ENCODE measurements around the gene ACBD5. TPM values are rescaled to one million over a fixed set of nuclear protein-coding genes. Genes with fewer than 3 reads are reported as not detected.
"Not testable (repeated sequence)": the region's sequence is repeated elsewhere in the genome, so short reads cannot be mapped to it uniquely, and the experiment has no call there.

Gene ACBD5
- total RNA-seq, 1 experiment from 2014 or later: 20.4 TPM

GRCh38 chr10:27247441-27247840, 6.8 kb upstream of the ACBD5 start:
- no peak overlapping the region for H3K4me3 ChIP-seq
- H3K9me3 ChIP-seq (replicated peaks): no peaks in the 10 kb centered on the region
- H3K27ac ChIP-seq: no peak overlapping the region
- no peaks in the 10 kb centered on the region for H3K36me3 ChIP-seq
- H3K4me1 ChIP-seq (replicated peaks): peaks cover 9% of the 10 kb centered on the region
- DNase-seq (ENCODE audit: low read depth in 1 of 2, low spot score in 2 of 2): no peak
- 0 out of 2 replicates have a peak, but pooled peaks cover 4% of the 10 kb centered on the region for H3K27me3 ChIP-seq (replicated peaks)

- no peaks in the 10 kb centered on the region for H3K36me3 ChIP-seq
- no peaks in the 10 kb centered on the region for H3K9me3 ChIP-seq (replicated peaks)
- no peak overlapping the region for H3K4me3 ChIP-seq
- H3K27ac ChIP-seq: no peak overlapping the region
- DNase-seq (ENCODE audit: low read depth in 1 of 2, low spot score in 2 of 2): no peak
- H3K27me3 ChIP-seq (replicated peaks): 0 out of 2 replicates have a peak, but pooled peaks cover 4% of the 10 kb centered on the region
- H3K4me1 ChIP-seq (replicated peaks): peaks cover 9% of the 10 kb centered on the region
Measured at GRCh38 chr10:27247006-27247405, 6.4 kb upstream of the ACBD5 start.

DNA sequence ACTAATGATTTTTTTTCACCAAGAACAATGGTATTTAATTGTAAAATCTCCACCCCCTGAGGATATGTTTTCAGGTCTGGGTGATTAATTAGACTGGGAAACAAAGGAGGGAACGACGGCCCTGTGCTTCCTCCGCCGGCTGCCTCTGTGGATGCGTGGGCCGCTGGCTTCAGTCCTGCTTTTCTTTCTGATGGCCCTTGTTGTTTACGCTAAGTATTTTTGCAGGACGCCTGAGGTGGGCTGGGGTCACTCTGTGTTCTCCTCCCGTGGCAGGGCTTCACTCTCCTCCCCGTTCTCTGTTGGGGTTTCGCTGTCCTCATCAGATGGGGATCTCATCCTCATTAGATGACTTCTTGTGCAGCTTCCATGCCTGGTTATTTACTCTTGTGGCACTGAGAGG, 5.2 kb upstream of the ACBD5 start:
- no peak overlapping the region for H3K4me3 ChIP-seq
- H3K36me3 ChIP-seq: no peaks in the 10 kb centered on the region
- H3K27ac ChIP-seq: no peak overlapping the region
- peaks cover 18% of the 10 kb centered on the region for H3K4me1 ChIP-seq (replicated peaks)
- no peak for DNase-seq (ENCODE audit: low read depth in 1 of 2, low spot score in 2 of 2)
- H3K9me3 ChIP-seq (replicated peaks): no peaks in the 10 kb centered on the region
- 0 out of 2 replicates have a peak, but pooled peaks cover 4% of the 10 kb centered on the region for H3K27me3 ChIP-seq (replicated peaks)

- 0 out of 2 replicates have a peak, but pooled peaks cover 5% of the 10 kb centered on the region for H3K36me3 ChIP-seq
- H3K27ac ChIP-seq: no peak overlapping the region
- peaks cover 19% of the 10 kb centered on the region for H3K4me1 ChIP-seq (replicated peaks)
- 0 out of 2 replicates have a peak, but pooled peaks cover 4% of the 10 kb centered on the region for H3K27me3 ChIP-seq (replicated peaks)
- no peaks in the 10 kb centered on the region for H3K9me3 ChIP-seq (replicated peaks)
- no peak overlapping the region for H3K4me3 ChIP-seq
- no peak for DNase-seq (ENCODE audit: low read depth in 1 of 2, low spot score in 2 of 2)
Measured at GRCh38 chr10:27244976-27245375, 4.4 kb upstream of the ACBD5 start.

- H3K27ac ChIP-seq: no peak overlapping the region
Measured at GRCh38 chr10:27242951-27243551, 2.5 kb upstream of the ACBD5 start.

GRCh38 chr10:27242473-27242950, 1.9 kb upstream of the ACBD5 start:
- Histone ChIP-seq H3K4me3 (peak overlapping the region; percentile 75), H3K4me1 (replicated peaks) (peaks cover 19% of the 10 kb centered on the region), H3K27me3 (replicated peaks) (no peaks in the 10 kb centered on the region), H3K36me3 (0 out of 2 replicates have a peak, but pooled peaks cover 5% of the 10 kb centered on the region), H3K27ac (peak overlapping the region; percentile 86), H3K9me3 (replicated peaks) (no peaks in the 10 kb centered on the region)
- DNase-seq (ENCODE audit: low read depth in 1 of 2, low spot score in 2 of 2): no peak

More at GRCh38 chr10:27242951-27243551, 2.5 kb upstream of the ACBD5 start:
- Histone ChIP-seq H3K4me1 (replicated peaks) (peaks cover 19% of the 10 kb centered on the region), H3K27me3 (replicated peaks) (0 out of 2 replicates have a peak, but pooled peaks cover under 1% of the 10 kb centered on the region), H3K36me3 (0 out of 2 replicates have a peak, but pooled peaks cover 5% of the 10 kb centered on the region), H3K9me3 (replicated peaks) (no peaks in the 10 kb centered on the region), H3K4me3 (peak overlapping the region; percentile 75)
- peak in 1 of 2 experiments; percentile 50 for DNase-seq (ENCODE audit: low read depth in 1 of 2, low spot score in 2 of 2)

DNA sequence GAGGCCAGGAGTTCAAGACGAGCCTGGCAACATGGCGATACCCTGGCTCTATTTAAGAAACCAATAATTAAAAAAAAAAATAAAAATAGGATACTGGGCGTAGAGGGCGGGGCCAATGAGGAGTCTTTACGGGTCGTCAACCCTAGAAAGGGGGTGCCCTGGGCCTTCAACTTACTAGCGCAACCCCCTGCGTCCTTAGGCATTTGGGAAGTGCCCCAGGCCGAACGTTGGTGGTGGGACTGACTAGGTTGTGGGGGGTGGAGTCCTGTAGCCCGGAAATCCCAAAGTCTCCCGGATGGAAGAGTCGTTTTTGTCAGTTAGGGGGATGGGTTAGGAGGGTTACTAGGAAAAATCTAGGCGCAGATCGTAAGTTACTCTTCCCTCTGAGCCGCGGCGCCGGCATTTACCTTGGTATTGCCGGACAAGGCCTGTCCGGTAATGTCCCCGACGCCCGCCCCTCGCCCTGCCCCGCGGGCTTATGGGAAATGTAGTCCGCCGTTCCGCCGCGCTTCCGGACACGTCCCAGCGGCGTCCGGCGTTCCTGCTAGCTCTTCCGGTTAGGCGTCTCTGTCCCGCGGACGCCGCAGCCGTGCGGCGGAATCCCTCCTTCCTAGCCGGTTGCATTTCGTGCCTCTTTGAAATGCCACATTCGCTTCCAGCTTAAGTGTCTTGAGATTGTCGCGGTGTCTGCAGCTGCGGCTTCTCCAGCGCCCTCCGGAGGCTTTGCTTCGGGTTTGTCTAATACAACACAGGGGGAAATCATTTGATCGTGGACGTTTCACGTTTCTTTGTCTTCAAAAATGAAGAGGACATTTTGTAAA, 1.3 kb upstream of the ACBD5 start:
- Histone ChIP-seq H3K27ac (peak overlapping the region; percentile 86), H3K4me3 (peak overlapping the region; percentile 75), H3K4me1 (replicated peaks) (peaks cover 19% of the 10 kb centered on the region), H3K36me3 (0 out of 2 replicates have a peak, but pooled peaks cover 5% of the 10 kb centered on the region), H3K27me3 (replicated peaks) (no peaks in the 10 kb centered on the region), H3K9me3 (replicated peaks) (no peaks in the 10 kb centered on the region)
- DNase-seq (ENCODE audit: low read depth in 1 of 2, low spot score in 2 of 2): peak; percentile 91 to 96

GRCh38 chr10:27241010-27241651, 534 bp upstream of the ACBD5 start:
- H3K36me3 ChIP-seq: 0 out of 2 replicates have a peak, but pooled peaks cover 5% of the 10 kb centered on the region
- peak overlapping the region; percentile 86 for H3K27ac ChIP-seq
- no peaks in the 10 kb centered on the region for H3K27me3 ChIP-seq (replicated peaks)
- H3K9me3 ChIP-seq (replicated peaks): no peaks in the 10 kb centered on the region
- peaks cover 19% of the 10 kb centered on the region for H3K4me1 ChIP-seq (replicated peaks)
- H3K4me3 ChIP-seq: peak overlapping the region; percentile 75
- DNase-seq (ENCODE audit: low read depth in 1 of 2, low spot score in 2 of 2): peak in 1 of 2 experiments; percentile 52

DNA sequence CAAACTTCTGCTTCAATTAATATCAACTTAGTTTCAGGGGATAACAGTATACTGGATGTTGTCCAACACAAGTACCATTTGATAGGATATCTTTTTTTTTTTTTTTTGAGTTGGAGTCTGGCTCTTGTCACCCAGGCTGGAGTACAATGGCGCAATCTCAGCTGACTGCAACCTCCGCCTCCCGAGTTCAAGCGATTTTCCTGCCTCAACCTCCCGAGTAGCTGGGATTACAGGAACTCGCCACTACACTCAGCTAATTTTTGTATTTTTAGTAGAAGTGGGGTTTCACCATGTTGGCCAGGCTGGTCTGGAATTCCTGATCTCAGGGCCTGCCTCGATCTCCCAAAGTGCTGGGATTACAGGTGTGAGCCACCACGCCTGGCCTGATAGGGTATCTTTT, 3.1 kb downstream of the ACBD5 start:
- peaks cover 20% of the 10 kb centered on the region for H3K4me1 ChIP-seq (replicated peaks)
- H3K4me3 ChIP-seq; H3K27ac ChIP-seq; DNase-seq (ENCODE audit: low read depth in 1 of 2, low spot score in 2 of 2); H3K27me3 ChIP-seq (replicated peaks); H3K9me3 ChIP-seq (replicated peaks); H3K36me3 ChIP-seq: not testable (repeated sequence)

GRCh38 chr10:27236589-27237128, 3.9 kb downstream of the ACBD5 start:
- peaks cover 19% of the 10 kb centered on the region for H3K4me1 ChIP-seq (replicated peaks)
- DNase-seq (ENCODE audit: low read depth in 1 of 2, low spot score in 2 of 2); H3K27ac ChIP-seq; H3K4me3 ChIP-seq; H3K36me3 ChIP-seq; H3K9me3 ChIP-seq (replicated peaks); H3K27me3 ChIP-seq (replicated peaks): not testable (repeated sequence)

DNA sequence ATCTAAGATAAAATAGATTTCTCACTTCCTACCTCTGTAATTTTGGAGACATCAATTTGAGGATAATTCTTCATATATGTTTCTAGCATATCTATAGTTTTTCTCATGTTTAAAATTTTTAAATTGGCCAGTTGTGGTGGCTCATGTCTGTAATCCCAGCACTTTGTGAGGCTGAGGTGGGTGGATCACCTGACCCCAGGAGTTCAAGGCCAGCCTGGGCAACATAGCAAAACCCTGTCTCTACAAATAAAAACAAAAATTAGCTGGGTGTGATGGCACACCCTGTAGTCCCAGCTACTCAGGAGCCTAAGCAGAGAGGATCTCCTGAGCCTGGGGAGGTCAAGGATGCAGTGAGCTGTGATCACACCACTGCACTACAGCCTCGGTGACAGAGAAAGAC, 4.9 kb downstream of the ACBD5 start:
- no peak for DNase-seq (ENCODE audit: low read depth in 1 of 2, low spot score in 2 of 2)
- H3K9me3 ChIP-seq (replicated peaks): no peaks in the 10 kb centered on the region
- H3K27ac ChIP-seq: no peak overlapping the region
- H3K27me3 ChIP-seq (replicated peaks): no peaks in the 10 kb centered on the region
- no peak overlapping the region for H3K4me3 ChIP-seq
- peaks cover 18% of the 10 kb centered on the region; the same call in 1 of the 2 replicates for H3K36me3 ChIP-seq
- peaks cover 10% of the 10 kb centered on the region for H3K4me1 ChIP-seq (replicated peaks)

- Histone ChIP-seq H3K27ac (no peak overlapping the region), H3K27me3 (replicated peaks) (no peaks in the 10 kb centered on the region), H3K4me3 (no peak overlapping the region), H3K9me3 (replicated peaks) (no peaks in the 10 kb centered on the region), H3K4me1 (replicated peaks) (peaks cover 10% of the 10 kb centered on the region), H3K36me3 (peaks cover 21% of the 10 kb centered on the region)
- DNase-seq (ENCODE audit: low read depth in 1 of 2, low spot score in 2 of 2): no peak
Measured at GRCh38 chr10:27230022-27230421, 10.6 kb downstream of the ACBD5 start.

DNA sequence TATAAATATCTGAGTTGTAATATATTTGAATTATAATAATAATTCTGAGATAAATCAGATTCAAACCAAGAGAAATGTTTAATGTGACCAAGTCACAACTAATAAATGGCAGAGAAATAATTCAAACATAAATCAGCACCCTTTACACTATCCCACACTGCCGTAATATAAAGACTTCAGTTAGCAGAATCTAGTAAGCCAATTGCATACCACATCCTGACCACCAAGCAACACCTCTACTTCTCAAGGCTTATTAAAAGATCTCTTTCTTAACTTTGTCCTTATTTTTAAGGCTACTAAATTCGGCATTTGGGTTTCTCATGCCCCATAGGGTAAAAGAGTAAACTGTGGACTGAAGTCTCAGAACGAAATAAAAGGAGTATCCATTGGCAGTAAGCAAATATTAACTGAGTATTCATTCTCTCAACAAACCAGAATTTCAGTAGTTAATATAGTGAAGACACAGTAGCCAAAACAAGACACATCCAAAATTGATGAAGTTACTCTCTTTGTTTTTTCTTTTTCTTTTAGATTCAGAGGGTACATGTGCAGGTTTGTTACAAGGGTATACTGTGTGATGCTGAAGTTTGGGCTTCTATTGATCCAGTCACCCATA, 14.8 kb downstream of the ACBD5 start:
- no peak overlapping the region for H3K27ac ChIP-seq
- H3K27me3 ChIP-seq (replicated peaks): no peaks in the 10 kb centered on the region
- DNase-seq (ENCODE audit: low read depth in 1 of 2, low spot score in 2 of 2): no peak
- peaks cover 29% of the 10 kb centered on the region for H3K36me3 ChIP-seq
- no peaks in the 10 kb centered on the region for H3K9me3 ChIP-seq (replicated peaks)
- no peaks in the 10 kb centered on the region for H3K4me1 ChIP-seq (replicated peaks)
- H3K4me3 ChIP-seq: no peak overlapping the region
